ENCODE data around the gene BAHD1.

- TF ChIP-seq CTCF (IDR thresholded peaks at IDR 0.05) = peak in 6 of 12 donors; percentile 20 to 51 (median 34)
- TF ChIP-seq POLR2A (IDR thresholded peaks at IDR 0.05) = no peak
Measured at GRCh38 chr15:40441565-40442531, 1.1 kb downstream of the BAHD1 start.
